K562 (cell line): ENCODE measurements around the gene CD6. TPM values are rescaled to one million over a fixed set of nuclear protein-coding genes. Genes with fewer than 3 reads are reported as not detected.

Source experiments
- ATAC-seq: fragments of 200-7000 bp; cut with Tn5 transposase; 3 replicates; pipeline ENCODE4 v1.9.1; 2020; ENCODE audit warnings: moderate library complexity
- BruUV-seq: library from RNA; stranded (reverse); fragments of 400-500 nt; replicated peaks from 2 replicates; lab custom pipeline; 2021; lab: Mats Ljungman, UMichigan
- CTCF ChIA-PET: fragments of 300-600 bp; formaldehyde crosslinking; extraction: SDS; loops from one replicate; lab custom pipeline; 2021; ENCODE audit warnings: low intra/inter-chr PET ratio; lab: Yijun Ruan, JAX
- POLR2A ChIA-PET: fragments of 300-600, 350-650 bp; sonication (Branson Sonifier 250); formaldehyde crosslinking; extraction: SDS; loops from one replicate; lab custom pipeline; 2021; ENCODE audit warnings: antibody characterized with exemption, inconsistent platforms; lab: Yijun Ruan, JAX
- DNase-seq, 4 experiments: peaks; one replicate each; pipeline versions ENCODE4 v3.0.0 to v3.0.0-alpha.2; 2011 to 2018; ENCODE audit warnings: low spot score in 3 of 4, mixed read lengths in 3 of 4; ENCODE audit errors: extremely low read depth in 1 of 4
- FAIRE-seq: peaks from 2 replicates; lab custom pipeline; 2011; peaks lifted over from hg19 to GRCh38; lab: Jason Lieb, UNC
- H2AFZ ChIP-seq: 2 replicates; pipeline ENCODE4 v1.6.0; 2011; ENCODE audit warnings: low read depth, low read length, control low read depth, inconsistent platforms
- H3K27ac ChIP-seq: fragments of 200-600 bp; 3 replicates; pipeline ENCODE4 v1.8.0; 2011; ENCODE audit warnings: low read depth, mild to moderate bottlenecking, control low read depth, inconsistent platforms, low read length, moderate library complexity, mixed read lengths; ENCODE audit errors: extremely low read depth
- H3K27me3 ChIP-seq, 2 experiments: fragments of 300-600 bp in 1 of 2; 2 replicates in 1 of 2; 3 replicates in 1 of 2; pipeline versions ENCODE4 v1.6.0 to v1.8.0; 2011; ENCODE audit warnings: inconsistent platforms in 2 of 2, low read length in 2 of 2, mild to moderate bottlenecking in 1 of 2, mixed read lengths in 1 of 2, moderate library complexity in 1 of 2; ENCODE audit not compliant: control insufficient read depth in 2 of 2, insufficient read depth in 2 of 2
- H3K36me3 ChIP-seq: fragments of 300-600 bp; 3 replicates; pipeline ENCODE4 v1.8.0; 2011; ENCODE audit warnings: mild to moderate bottlenecking, low read length, inconsistent platforms; ENCODE audit not compliant: control insufficient read depth, insufficient read depth
- H3K4me1 ChIP-seq, 2 experiments: fragments of 200-600 bp in 1 of 2; replicated peaks in 1 of 2; 2 replicates in 1 of 2; 3 replicates in 1 of 2; pipeline versions ENCODE4 v1.5.1 to v1.8.0; 2011; ENCODE audit warnings: inconsistent platforms in 2 of 2, low read length in 2 of 2, mild to moderate bottlenecking in 1 of 2, mixed read lengths in 1 of 2, moderate library complexity in 1 of 2; ENCODE audit not compliant: control insufficient read depth in 2 of 2, insufficient read depth in 2 of 2
- H3K4me2 ChIP-seq: 2 replicates; pipeline ENCODE4 v1.6.1; 2011; ENCODE audit warnings: low read length, control low read depth, inconsistent platforms, mixed read lengths; ENCODE audit not compliant: insufficient read depth
- H3K4me3 ChIP-seq: fragments of 200-600 bp; sonication (generic), shearing (Covaris generic); 2 replicates; pipeline ENCODE4 v1.5.1; 2016; ENCODE audit warnings: control low read depth, inconsistent platforms
- H3K79me2 ChIP-seq: fragments of 200-600 bp; 3 replicates; pipeline ENCODE4 v1.8.0; 2011; ENCODE audit warnings: low read length, inconsistent platforms; ENCODE audit not compliant: control insufficient read depth, insufficient read depth
- H3K9ac ChIP-seq, 2 experiments: 2 replicates each; pipeline versions ENCODE4 v1.6.0 to v1.6.1; 2011; ENCODE audit warnings: low read depth in 2 of 2, low read length in 2 of 2, control low read depth in 1 of 2, inconsistent platforms in 1 of 2, mild to moderate bottlenecking in 1 of 2, mixed read lengths in 1 of 2; ENCODE audit not compliant: insufficient read depth in 1 of 2
- H3K9me1 ChIP-seq: one replicate; pipeline ENCODE4 v1.6.0; 2011; ENCODE audit warnings: inconsistent platforms, mild to moderate bottlenecking, low read length, moderate library complexity; ENCODE audit not compliant: control insufficient read depth, insufficient read depth
- H3K9me3 ChIP-seq: replicated peaks from 2 replicates; pipeline ENCODE4 v1.5.1; 2011; ENCODE audit warnings: low read depth, low read length, inconsistent platforms; ENCODE audit not compliant: control insufficient read depth, insufficient read depth
- H4K20me1 ChIP-seq: replicated peaks from 2 replicates; pipeline ENCODE4 v1.6.1; 2011; ENCODE audit warnings: low read length, inconsistent platforms, mixed read lengths; ENCODE audit not compliant: control insufficient read depth, insufficient read depth
- BCL6 ChIP-seq: fragments of 250-450 bp; sonication (Bioruptor Pico); IDR thresholded peaks from 2 replicates; pipeline ENCODE4 v1.4.0; 2020
- CXXC5 ChIP-seq: fragments of 250-450 bp; sonication (Bioruptor Pico); IDR thresholded peaks from 2 replicates; pipeline ENCODE4 v1.8.0; 2022; ENCODE audit warnings: inconsistent platforms, mild to moderate bottlenecking, moderate library complexity
- GTF2F1 ChIP-seq: IDR thresholded peaks from 2 replicates; pipeline ENCODE4 v1.6.1; 2011; ENCODE audit warnings: low read depth, low read length, improper control_type of control experiment
- PTTG1 ChIP-seq: fragments of 450-650 bp; IDR thresholded peaks from 2 replicates; pipeline ENCODE4 v1.6.1; 2016; ENCODE audit warnings: low read depth, mild to moderate bottlenecking, missing genetic modification characterization, missing compliant biosample characterization
- SMC3 ChIP-seq: conservative IDR thresholded peaks from 2 replicates; pipeline ENCODE4 v1.6.1; 2011; ENCODE audit warnings: low read depth, low read length, improper control_type of control experiment; ENCODE audit not compliant: insufficient read depth
- ZNF263 ChIP-seq: sonication (generic); formaldehyde crosslinking; IDR thresholded peaks from 2 replicates; pipeline ENCODE4 v1.8.0; 2022; ENCODE audit warnings: mild to moderate bottlenecking, missing genetic modification reagents, borderline replicate concordance
- WGBS: fragments of 100-300 bp; shearing (Covaris generic); methylation state at CpG from one replicate; pipeline ENCODE4 v1.1.6; 2016; ENCODE audit warnings: low coverage, mixed read lengths; ENCODE audit not compliant: insufficient coverage; ENCODE audit errors: missing lambda C conversion rate; 5-methylcytosine and 5-hydroxymethylcytosine counted together
- in situ Hi-C: fragments of 300-500 bp; cut with MboI; formaldehyde crosslinking; loops from 4 replicates; pipeline ENCODE4 v1.15.0; 2018; ENCODE audit warnings: inconsistent platforms, mixed read lengths
- intact Hi-C: fragments of 100-400 bp; cut with micrococcal nuclease; formaldehyde crosslinking; loops from 2 replicates; pipeline ENCODE4 v1.14.2; 2022
- polyA plus RNA-seq, 8 experiments: library from polyadenylated mRNA; depleted of rRNA in 4 of 8; stranded (reverse) in 5 of 8; unstranded in 3 of 8; fragments of >200 nt; fragmentation: Nextera tagmentation in 2 of 8; fragmentation: Illumina TruSeq in 1 of 8; extraction: Ambion mirVana in 2 of 8; extraction: Trizol in 1 of 8; gene quantifications; 2 replicates each; pipeline versions ENCODE4 v1.2.1 to v1.2.3, GENCODE V29; 2011 to 2014; ENCODE audit warnings: inconsistent platforms in 1 of 8, missing spikeins in 1 of 8
- total RNA-seq, 7 experiments: library from RNA; depleted of rRNA in 6 of 7; stranded (reverse); fragments of >200 nt in 6 of 7; fragmentation: Illumina TruSeq in 2 of 7; extraction: Trizol in 2 of 7; gene quantifications; 2 replicates each; pipeline versions ENCODE4 v1.2.1 to v1.2.3, GENCODE V29; 2011 to 2021; ENCODE audit warnings: low replicate concordance in 1 of 7
- TF ChIP-seq, protein P1 (sequence below): IDR thresholded peaks from 2 replicates; pipeline ENCODE4 v1.6.1; 2011; ENCODE audit warnings: borderline replicate concordance, low read depth, mild to moderate bottlenecking, moderate library complexity, low read length; ENCODE audit not compliant: insufficient read depth, poor library complexity, severe bottlenecking
- TF ChIP-seq, protein P2 (sequence below): fragments of 200-800 bp; sonication (Bioruptor generic); IDR thresholded peaks from 2 replicates; pipeline ENCODE4 v1.6.1; 2016; ENCODE audit warnings: missing genetic modification characterization, missing compliant biosample characterization
- TF ChIP-seq, protein P3 (sequence below): fragments of 250-450 bp; sonication (Bioruptor Pico); IDR thresholded peaks from 2 replicates; pipeline ENCODE4 v1.8.0; 2021; ENCODE audit warnings: borderline replicate concordance, mild to moderate bottlenecking, moderate library complexity; ENCODE audit not compliant: poor library complexity, severe bottlenecking

The CD6 gene
- total and polyA plus RNA-seq, 9 of the 15 experiments (the other 6 are each of a cell fraction or from before 2014, with no cell fraction given), result 0.84 TPM; not detected in 8

DNA sequence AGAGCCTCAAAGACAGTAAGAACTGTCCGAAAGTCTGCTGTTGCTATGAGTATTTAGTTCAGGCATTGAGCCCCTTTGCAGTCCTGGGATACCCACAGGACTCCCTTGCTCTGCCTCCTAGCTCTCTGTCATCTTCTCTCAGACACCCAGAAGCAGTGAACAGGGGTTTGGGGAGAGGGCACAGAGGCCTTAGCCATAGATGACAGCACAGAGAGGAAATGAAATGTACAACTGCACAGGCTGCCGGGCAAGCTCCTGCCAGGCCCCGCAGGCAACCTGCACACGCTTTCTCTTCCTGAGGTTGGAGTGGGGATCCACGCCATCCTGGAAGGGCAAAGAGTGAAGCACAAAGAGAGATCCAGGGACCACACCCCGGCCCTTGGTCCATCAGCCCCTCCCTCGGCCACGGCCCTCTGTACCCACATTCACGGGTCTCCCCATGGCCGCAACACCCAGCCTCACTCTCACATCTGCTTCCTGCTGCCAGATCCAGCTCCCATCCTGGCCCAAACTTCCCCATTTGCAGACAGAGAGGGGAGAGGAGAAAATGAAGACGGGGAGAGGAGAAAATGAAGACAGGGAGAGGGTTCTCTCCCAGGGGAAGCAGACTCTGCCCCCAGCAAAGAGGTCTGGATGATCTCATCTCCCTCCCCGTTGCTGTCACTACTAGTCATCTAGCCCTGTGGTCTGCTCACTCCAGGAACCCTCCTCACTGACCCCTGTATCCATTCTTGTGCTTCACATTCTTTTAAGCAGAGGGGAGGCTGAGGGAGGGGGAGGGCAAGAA, 40.7 kb downstream of the CD6 start (continued):
- TF ChIP-seq, protein P1, sequence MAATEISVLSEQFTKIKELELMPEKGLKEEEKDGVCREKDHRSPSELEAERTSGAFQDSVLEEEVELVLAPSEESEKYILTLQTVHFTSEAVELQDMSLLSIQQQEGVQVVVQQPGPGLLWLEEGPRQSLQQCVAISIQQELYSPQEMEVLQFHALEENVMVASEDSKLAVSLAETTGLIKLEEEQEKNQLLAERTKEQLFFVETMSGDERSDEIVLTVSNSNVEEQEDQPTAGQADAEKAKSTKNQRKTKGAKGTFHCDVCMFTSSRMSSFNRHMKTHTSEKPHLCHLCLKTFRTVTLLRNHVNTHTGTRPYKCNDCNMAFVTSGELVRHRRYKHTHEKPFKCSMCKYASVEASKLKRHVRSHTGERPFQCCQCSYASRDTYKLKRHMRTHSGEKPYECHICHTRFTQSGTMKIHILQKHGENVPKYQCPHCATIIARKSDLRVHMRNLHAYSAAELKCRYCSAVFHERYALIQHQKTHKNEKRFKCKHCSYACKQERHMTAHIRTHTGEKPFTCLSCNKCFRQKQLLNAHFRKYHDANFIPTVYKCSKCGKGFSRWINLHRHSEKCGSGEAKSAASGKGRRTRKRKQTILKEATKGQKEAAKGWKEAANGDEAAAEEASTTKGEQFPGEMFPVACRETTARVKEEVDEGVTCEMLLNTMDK, result no peak

DNA sequence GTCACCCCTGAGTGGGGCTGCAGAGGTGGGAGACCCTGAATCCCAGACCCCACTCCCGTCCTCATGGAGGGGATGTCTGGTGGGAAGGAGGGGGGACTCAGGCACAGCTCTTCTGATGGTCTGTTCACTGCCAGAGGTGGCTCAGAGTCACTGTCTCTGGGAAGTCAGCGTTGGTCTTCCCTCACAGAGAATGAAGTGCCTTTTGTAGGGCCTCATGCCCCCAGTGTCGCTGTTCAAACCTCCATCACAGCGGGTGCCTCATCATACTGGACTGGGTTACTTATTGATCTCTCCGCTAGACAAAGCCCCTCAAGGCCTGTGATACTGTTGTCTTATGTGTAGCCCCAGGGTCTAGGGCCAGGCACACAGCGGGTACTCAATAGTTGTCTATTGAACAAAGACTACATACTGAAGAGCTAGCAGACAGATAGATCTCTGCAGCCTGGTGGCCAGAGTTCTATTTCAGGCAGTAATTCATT, 41.3 kb downstream of the CD6 start:
- FAIRE-seq (no peak), DNase-seq (no peak), ATAC-seq (no peak)
- H3K9me1 ChIP-seq, result no peaks in the 10 kb centered on the region
- H3K4me3 ChIP-seq, result no peak overlapping the region
- peaks cover 5% of the 10 kb centered on the region; the same call in 1 of the 2 replicates for H4K20me1 ChIP-seq
- no peaks in the 10 kb centered on the region for H3K79me2 ChIP-seq
- BruUV-seq, result no TSS peak
- CTCF ChIA-PET, result no interaction called here
- no peak overlapping the region for H2AFZ ChIP-seq
- H3K27me3 ChIP-seq, result peaks cover 57 to 84% of the 10 kb centered on the region in 2 experiments
- 0% methylated on average over 6 of the region's 6 CpGs for WGBS
- no peak overlapping the region for H3K9ac ChIP-seq
- no peak overlapping the region for H3K4me2 ChIP-seq
- intact Hi-C loops, result no loop called here
- no peaks in the 10 kb centered on the region for H3K36me3 ChIP-seq
- peaks cover 0 to 13% of the 10 kb centered on the region in 2 experiments; a peak in 3 of 5 replicates for H3K4me1 ChIP-seq
- H3K9me3 ChIP-seq, result no peaks in the 10 kb centered on the region
- POLR2A ChIA-PET, result interaction anchor here (0.6 to 0.7 kb wide), 2 partner anchors 25 to 139 kb away, joined by 3 to 4 read pairs; no protein-coding TSS in a partner anchor
- in situ Hi-C loops, result no loop called here
- H3K27ac ChIP-seq, result no peak overlapping the region
- TF ChIP-seq, protein P2, sequence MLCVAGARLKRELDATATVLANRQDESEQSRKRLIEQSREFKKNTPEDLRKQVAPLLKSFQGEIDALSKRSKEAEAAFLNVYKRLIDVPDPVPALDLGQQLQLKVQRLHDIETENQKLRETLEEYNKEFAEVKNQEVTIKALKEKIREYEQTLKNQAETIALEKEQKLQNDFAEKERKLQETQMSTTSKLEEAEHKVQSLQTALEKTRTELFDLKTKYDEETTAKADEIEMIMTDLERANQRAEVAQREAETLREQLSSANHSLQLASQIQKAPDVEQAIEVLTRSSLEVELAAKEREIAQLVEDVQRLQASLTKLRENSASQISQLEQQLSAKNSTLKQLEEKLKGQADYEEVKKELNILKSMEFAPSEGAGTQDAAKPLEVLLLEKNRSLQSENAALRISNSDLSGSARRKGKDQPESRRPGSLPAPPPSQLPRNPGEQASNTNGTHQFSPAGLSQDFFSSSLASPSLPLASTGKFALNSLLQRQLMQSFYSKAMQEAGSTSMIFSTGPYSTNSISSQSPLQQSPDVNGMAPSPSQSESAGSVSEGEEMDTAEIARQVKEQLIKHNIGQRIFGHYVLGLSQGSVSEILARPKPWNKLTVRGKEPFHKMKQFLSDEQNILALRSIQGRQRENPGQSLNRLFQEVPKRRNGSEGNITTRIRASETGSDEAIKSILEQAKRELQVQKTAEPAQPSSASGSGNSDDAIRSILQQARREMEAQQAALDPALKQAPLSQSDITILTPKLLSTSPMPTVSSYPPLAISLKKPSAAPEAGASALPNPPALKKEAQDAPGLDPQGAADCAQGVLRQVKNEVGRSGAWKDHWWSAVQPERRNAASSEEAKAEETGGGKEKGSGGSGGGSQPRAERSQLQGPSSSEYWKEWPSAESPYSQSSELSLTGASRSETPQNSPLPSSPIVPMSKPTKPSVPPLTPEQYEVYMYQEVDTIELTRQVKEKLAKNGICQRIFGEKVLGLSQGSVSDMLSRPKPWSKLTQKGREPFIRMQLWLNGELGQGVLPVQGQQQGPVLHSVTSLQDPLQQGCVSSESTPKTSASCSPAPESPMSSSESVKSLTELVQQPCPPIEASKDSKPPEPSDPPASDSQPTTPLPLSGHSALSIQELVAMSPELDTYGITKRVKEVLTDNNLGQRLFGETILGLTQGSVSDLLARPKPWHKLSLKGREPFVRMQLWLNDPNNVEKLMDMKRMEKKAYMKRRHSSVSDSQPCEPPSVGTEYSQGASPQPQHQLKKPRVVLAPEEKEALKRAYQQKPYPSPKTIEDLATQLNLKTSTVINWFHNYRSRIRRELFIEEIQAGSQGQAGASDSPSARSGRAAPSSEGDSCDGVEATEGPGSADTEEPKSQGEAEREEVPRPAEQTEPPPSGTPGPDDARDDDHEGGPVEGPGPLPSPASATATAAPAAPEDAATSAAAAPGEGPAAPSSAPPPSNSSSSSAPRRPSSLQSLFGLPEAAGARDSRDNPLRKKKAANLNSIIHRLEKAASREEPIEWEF (CRISPR knock-in tag), result no peak
- TF ChIP-seq ZNF263 (CRISPR knock-in tag) (no peak), CXXC5 (CRISPR knock-in tag) (no peak), BCL6 (CRISPR knock-in tag) (no peak), GTF2F1 (no peak), PTTG1 (tag) (no peak), SMC3 (no peak)
- TF ChIP-seq, protein P3, sequence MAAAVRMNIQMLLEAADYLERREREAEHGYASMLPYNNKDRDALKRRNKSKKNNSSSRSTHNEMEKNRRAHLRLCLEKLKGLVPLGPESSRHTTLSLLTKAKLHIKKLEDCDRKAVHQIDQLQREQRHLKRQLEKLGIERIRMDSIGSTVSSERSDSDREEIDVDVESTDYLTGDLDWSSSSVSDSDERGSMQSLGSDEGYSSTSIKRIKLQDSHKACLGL (CRISPR knock-in tag), result no peak
